ENCODE results near the gene MYADM. TPM values are rescaled to one million over a fixed set of nuclear protein-coding genes. Genes with fewer than 3 reads are reported as not detected.
"Not testable (repeated sequence)": the region's sequence is repeated elsewhere in the genome, so short reads cannot be mapped to it uniquely, and the experiment has no call there.

The MYADM gene
- total RNA-seq, 4 donors from 2014 or later: 22.7 to 386 (median 77.4) TPM

DNA sequence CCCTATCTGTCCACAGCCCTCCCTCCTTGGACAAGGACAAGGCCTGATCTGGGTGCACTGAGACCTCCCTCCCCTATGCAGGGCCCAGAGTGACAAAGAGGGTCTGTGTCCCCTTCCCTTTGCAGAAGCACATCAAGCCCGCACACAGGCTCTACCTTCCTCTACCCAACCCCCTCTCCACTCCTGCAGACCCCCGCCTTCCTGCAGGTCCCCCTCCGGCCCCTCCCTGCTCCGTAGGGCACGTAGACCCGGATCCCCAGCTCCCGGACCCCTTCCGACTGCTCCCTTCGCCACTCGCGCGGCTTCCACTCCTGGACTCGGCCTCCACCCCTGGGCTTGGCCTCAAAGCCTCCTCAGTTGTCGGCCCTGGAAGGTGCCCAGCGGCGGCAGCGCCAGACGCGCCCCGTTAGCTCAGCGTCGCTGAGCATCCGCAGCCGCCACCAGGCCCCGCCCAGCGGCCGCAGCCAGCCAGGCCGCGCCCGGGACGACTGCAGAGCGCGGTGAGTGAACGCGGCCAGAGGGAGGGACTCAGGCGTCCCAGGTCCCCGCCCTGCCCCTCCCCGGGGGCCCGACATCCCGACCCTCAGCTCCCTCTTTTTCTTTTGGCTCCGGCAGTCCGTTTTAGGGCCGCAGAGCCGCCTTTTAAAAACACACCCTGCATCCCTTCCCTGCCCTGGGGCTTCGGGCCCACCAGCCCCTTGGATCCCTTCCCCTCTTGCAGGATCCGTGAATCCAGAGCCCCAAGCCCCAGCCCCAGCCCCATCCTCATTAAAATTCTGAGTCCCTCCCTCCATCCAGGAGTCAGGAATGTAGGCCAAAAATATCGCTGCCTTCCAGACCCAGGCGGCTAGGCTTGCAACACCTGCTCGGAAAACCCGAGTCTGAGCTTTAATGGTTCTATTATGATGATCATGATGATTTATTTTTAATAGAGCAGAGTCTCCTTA lies 1.5 kb upstream of the MYADM start:
- Histone ChIP-seq H3K9me3 (no peaks in the 10 kb centered on the region), H3K36me3 (no peaks in the 10 kb centered on the region), H3K27ac (peak overlapping the region; percentile 86 to 99), H3K27me3 (no peaks in the 10 kb centered on the region), H3K4me3 (peak overlapping the region; percentile 74 to 92), H3K4me1 (no peaks in the 10 kb centered on the region)
- intact Hi-C loops (cut with DNase I; ENCODE audit: low total_unique reads): no loop called here
- DNase-seq: peak; percentile 63 to 82
- peak in 1 of 2 donors; percentile 65 for TF ChIP-seq POLR2A (IDR thresholded peaks at IDR 0.05)
- TF ChIP-seq, protein P1, sequence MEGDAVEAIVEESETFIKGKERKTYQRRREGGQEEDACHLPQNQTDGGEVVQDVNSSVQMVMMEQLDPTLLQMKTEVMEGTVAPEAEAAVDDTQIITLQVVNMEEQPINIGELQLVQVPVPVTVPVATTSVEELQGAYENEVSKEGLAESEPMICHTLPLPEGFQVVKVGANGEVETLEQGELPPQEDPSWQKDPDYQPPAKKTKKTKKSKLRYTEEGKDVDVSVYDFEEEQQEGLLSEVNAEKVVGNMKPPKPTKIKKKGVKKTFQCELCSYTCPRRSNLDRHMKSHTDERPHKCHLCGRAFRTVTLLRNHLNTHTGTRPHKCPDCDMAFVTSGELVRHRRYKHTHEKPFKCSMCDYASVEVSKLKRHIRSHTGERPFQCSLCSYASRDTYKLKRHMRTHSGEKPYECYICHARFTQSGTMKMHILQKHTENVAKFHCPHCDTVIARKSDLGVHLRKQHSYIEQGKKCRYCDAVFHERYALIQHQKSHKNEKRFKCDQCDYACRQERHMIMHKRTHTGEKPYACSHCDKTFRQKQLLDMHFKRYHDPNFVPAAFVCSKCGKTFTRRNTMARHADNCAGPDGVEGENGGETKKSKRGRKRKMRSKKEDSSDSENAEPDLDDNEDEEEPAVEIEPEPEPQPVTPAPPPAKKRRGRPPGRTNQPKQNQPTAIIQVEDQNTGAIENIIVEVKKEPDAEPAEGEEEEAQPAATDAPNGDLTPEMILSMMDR (IDR thresholded peaks at IDR 0.05): no peak

DNA sequence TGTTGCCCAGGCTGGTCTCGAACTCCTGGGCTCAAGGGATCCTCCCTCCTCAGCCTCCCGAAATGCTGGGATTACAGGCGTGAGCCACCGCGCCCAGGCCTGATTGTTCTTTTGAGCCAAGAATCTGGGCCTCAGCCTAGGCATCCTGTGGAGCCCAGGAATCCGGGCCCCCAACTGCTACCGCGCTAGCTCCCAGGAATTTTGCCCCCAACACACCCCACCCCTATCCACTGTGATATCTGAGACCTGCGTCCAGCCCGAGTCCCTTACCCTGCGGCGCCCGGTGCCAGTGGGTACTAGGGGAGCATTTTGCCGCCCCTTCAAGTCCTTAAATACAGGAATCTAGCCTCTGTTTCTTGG lies 838 bp upstream of the MYADM start:
- no peak for TF ChIP-seq POLR2A (IDR thresholded peaks at IDR 0.05)
- TF ChIP-seq, protein P1 (IDR thresholded peaks at IDR 0.05): no peak
- Histone ChIP-seq H3K36me3 (no peaks in the 10 kb centered on the region), H3K4me1 (no peaks in the 10 kb centered on the region), H3K9me3 (no peaks in the 10 kb centered on the region), H3K4me3 (peak overlapping the region; percentile 74 to 92), H3K27ac (peak overlapping the region; percentile 86 to 99), H3K27me3 (no peaks in the 10 kb centered on the region)
- DNase-seq: peak; percentile 45 to 46
- intact Hi-C loops (cut with DNase I; ENCODE audit: low total_unique reads): no loop called here

DNA sequence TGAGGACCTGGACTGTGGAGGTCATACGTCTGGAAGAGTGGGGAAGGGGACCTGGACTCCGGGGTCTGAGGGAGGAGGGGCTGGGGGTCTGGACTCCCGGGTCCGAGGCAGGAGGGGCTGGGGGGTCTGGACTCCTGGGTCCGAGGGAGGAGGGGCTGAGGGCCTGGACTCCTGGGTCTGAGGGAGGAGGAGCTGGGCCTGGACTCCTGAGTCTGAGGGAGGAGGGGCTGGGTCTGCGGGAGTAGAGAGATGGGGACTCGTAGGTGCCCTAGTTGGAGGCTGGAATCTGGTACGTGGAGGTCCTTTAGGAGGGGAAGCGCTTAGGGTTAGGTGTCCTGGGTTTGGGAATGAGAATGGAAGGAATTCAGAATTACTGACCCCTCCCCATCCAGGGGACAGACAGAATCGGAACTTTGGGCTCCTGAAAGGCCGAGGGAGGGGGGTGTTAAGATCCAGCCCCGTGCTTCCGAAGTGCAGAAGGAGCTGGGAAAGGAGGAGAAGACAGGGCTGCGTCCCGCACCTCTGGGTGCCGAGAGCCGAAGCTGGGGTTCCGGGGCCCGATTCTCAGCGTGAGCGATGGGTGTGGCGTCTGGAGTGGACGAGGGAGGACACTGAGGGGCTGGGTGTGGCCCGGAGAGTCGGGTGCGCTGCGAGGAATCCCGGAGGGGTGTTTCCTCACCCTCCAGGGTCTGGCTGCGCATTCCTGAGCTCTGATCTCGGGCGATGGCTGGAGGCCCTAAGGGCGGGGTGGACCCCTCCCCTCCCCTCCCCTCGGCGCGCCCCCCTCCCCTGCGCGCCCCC lies 608 bp downstream of the MYADM start:
- intact Hi-C loops (cut with DNase I; ENCODE audit: low total_unique reads): no loop called here
- H3K36me3 ChIP-seq: no peaks in the 10 kb centered on the region
- TF ChIP-seq, protein P1 (IDR thresholded peaks at IDR 0.05): no peak
- TF ChIP-seq POLR2A (IDR thresholded peaks at IDR 0.05): no peak
- H3K4me3 ChIP-seq: peak overlapping the region; percentile 74 to 92
- DNase-seq: peak; percentile 61 to 71
- H3K4me1 ChIP-seq: no peaks in the 10 kb centered on the region
- no peaks in the 10 kb centered on the region for H3K27me3 ChIP-seq
- peak overlapping the region; percentile 86 to 99 for H3K27ac ChIP-seq
- no peaks in the 10 kb centered on the region for H3K9me3 ChIP-seq

DNA sequence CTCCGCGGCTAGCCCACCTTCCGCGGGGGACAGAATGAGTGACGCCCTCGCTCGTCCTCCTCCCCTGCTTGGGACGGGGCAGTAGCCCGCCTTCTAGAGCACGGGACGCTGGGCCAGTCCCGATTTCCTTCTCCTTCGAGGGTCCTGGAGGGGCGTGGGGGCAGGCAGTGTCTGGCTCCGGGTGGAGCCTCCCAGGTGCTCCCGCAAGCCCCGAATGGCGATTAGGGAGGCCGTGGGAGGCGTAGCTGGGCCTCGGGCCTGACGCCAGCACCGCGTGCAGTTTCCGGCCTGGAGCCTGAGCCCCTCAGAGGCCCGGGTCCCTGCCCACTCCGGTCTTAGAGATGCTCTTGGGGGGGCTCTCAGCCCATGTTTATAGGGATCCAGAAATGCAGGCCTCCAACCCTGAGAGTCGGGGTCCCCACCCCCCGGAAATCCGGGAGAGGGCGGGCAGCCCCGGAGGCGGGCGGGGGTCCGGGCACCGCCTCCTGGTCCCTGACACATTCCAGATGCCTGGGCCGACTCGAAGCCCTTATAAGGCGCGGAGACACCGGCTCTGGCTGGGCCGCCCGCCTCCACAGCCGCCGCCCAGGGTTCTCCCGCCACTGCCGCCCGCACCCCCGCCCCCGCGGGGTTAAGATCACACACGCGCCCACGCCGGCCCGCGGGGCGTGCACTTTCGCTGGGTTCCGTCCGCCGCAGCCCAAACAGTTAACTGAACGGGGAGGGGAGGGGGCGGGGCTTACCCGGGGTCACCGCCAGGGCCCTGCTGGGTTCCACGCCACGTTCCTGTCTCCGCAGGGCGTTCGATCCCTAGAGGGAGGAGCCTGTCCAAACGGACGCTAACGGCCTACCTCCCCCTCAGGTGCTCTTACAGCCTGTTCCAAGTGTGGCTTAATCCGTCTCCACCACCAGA lies 1.5 kb downstream of the MYADM start:
- Histone ChIP-seq H3K4me1 (no peaks in the 10 kb centered on the region), H3K27ac (peak overlapping the region; percentile 86 to 99), H3K27me3 (no peaks in the 10 kb centered on the region), H3K4me3 (peak overlapping the region; percentile 74 to 92), H3K9me3 (no peaks in the 10 kb centered on the region), H3K36me3 (no peaks in the 10 kb centered on the region)
- DNase-seq: peak; percentile 92 to 95
- intact Hi-C loops (cut with DNase I; ENCODE audit: low total_unique reads): no loop called here
- TF ChIP-seq, protein P1 (IDR thresholded peaks at IDR 0.05): peak; percentile 22 to 67 (median 43)
- peak; percentile 73 to 86 for TF ChIP-seq POLR2A (IDR thresholded peaks at IDR 0.05)

DNA sequence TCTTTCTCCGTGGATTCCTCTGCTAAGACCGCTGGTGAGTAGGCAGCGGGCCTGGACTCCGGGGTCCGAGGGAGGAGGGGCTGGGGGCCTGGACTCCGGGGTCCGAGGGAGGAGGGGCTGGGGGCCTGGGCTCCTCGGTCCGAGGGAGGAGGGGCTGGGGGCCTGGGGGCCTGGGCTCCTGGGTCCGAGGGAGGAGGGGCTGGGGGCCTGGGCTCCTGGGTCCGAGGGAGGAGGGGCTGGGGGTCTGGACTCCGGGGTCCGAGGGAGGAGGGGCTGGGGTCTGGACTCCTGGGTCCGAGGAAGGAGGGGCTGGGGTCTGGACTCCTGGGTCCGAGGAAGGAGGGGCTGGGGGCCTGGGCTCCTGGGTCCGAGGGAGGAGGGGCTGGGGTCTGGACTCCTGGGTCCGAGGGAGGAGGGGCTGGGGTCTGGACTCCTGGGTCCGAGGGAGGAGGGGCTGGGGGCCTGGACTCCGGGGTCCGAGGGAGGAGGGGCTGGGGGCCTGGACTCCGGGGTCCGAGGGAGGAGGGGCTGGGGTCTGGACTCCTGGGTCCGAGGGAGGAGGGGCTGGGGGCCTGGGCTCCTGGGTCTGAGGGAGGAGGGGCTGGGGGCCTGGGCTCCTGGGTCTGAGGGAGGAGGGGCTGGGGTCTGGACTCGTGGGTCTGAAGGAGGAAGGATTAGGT lies 2.3 kb downstream of the MYADM start:
- H3K9me3 ChIP-seq; H3K4me1 ChIP-seq; H3K27me3 ChIP-seq; intact Hi-C loops (cut with DNase I; ENCODE audit: low total_unique reads); H3K36me3 ChIP-seq; DNase-seq: not testable (repeated sequence)
- H3K27ac ChIP-seq: peak overlapping the region; percentile 86 to 99
- H3K4me3 ChIP-seq: peak overlapping the region; percentile 74 to 92

Measured in uterus (tissue), 4 donors.